Measurements from ENCODE around the gene TRPM1.

Gene TRPM1

GRCh38 chr15:31101262-31102038 is at the start of gene TRPM1:
TRPM1 (minus strand) TSS chr15:31101725; CDS start chr15:31081355, 20,370 bp downstream.
- no peak for DNase-seq (ENCODE audit: extremely low read depth, low read depth)

GRCh38 chr15:31150732-31151231 is 49.3 kb upstream of the TRPM1 start:
- DNase-seq (ENCODE audit: extremely low read depth, low read depth), result no peak
- no peak for TF ChIP-seq CTCF (IDR thresholded peaks at IDR 0.05; ENCODE audit: low read depth, low read length)

More at GRCh38 chr15:31101262-31102038, at the start of gene TRPM1:
- TF ChIP-seq CTCF (IDR thresholded peaks at IDR 0.05; ENCODE audit: low read depth, low read length), result no peak

GRCh38 chr15:31149987-31150386 is 48.5 kb upstream of the TRPM1 start:
- no peak for TF ChIP-seq CTCF (IDR thresholded peaks at IDR 0.05; ENCODE audit: low read depth, low read length)
- DNase-seq (ENCODE audit: extremely low read depth, low read depth), result no peak

- TF ChIP-seq CTCF (IDR thresholded peaks at IDR 0.05; ENCODE audit: low read depth, low read length), result no peak
- no peak for DNase-seq (ENCODE audit: extremely low read depth, low read depth)
These were observed 47.6 kb upstream of the TRPM1 start for GRCh38 chr15:31149088-31149505.

- no peak for TF ChIP-seq CTCF (IDR thresholded peaks at IDR 0.05; ENCODE audit: low read depth, low read length)
- DNase-seq (ENCODE audit: extremely low read depth, low read depth), result no peak
These were observed 47.0 kb upstream of the TRPM1 start for GRCh38 chr15:31148297-31149087.

- no peak for DNase-seq (ENCODE audit: extremely low read depth, low read depth)
- TF ChIP-seq CTCF (IDR thresholded peaks at IDR 0.05; ENCODE audit: low read depth, low read length), result no peak
These were observed 46.4 kb upstream of the TRPM1 start for GRCh38 chr15:31147944-31148296.

- no peak for DNase-seq (ENCODE audit: extremely low read depth, low read depth)
- TF ChIP-seq CTCF (IDR thresholded peaks at IDR 0.05; ENCODE audit: low read depth, low read length), result no peak
These were observed 45.9 kb upstream of the TRPM1 start for GRCh38 chr15:31147456-31147855.

Data from AG09319 (cell line).